Liver (tissue), 9 donors: ENCODE measurements around the gene HCK. TPM values are rescaled to one million over a fixed set of nuclear protein-coding genes. Genes with fewer than 3 reads are reported as not detected.
"Not testable (repeated sequence)": the region's sequence is repeated elsewhere in the genome, so short reads cannot be mapped to it uniquely, and the experiment has no call there.

Source experiments
- DNase-seq: peaks from one replicate; pipeline ENCODE4 v3.0.0-alpha.2; 2017; ENCODE audit warnings: low spot score
- H3K27ac ChIP-seq, 2 donors: one replicate each; pipeline ENCODE4 v1.7.0; 2013; ENCODE audit warnings: inconsistent platforms in 2 of 2, low read length in 2 of 2, control low read depth in 1 of 2, low read depth in 1 of 2, mild to moderate bottlenecking in 1 of 2
- H3K27me3 ChIP-seq, 4 donors: one replicate each; pipeline versions ENCODE4 v1.6.1 to v1.7.0; 2013; ENCODE audit warnings: low read length in 3 of 4, inconsistent platforms in 1 of 4, mild to moderate bottlenecking in 1 of 4, moderate library complexity in 1 of 4; ENCODE audit not compliant: control insufficient read depth in 4 of 4, insufficient read depth in 4 of 4
- H3K36me3 ChIP-seq, 4 donors: one replicate each; pipeline versions ENCODE4 v1.6.1 to v1.7.0; 2013; ENCODE audit warnings: low read length in 3 of 4, mild to moderate bottlenecking in 3 of 4, low read depth in 1 of 4, moderate library complexity in 1 of 4; ENCODE audit not compliant: control insufficient read depth in 4 of 4, insufficient read depth in 3 of 4
- H3K4me1 ChIP-seq, 4 donors: one replicate each; pipeline versions ENCODE4 v1.6.1 to v1.7.0; 2013; ENCODE audit warnings: low read length in 3 of 4, mild to moderate bottlenecking in 3 of 4, moderate library complexity in 1 of 4; ENCODE audit not compliant: control insufficient read depth in 4 of 4, insufficient read depth in 4 of 4
- H3K4me3 ChIP-seq, 3 donors: one replicate each; pipeline versions ENCODE4 v1.6.1 to v1.7.0; 2013; ENCODE audit warnings: low read length in 3 of 3, control low read depth in 1 of 3, low read depth in 1 of 3, mild to moderate bottlenecking in 1 of 3
- H3K9ac ChIP-seq, 2 donors: one replicate each; pipeline ENCODE4 v1.7.0; 2013; ENCODE audit warnings: low read length in 2 of 2, mild to moderate bottlenecking in 2 of 2, moderate library complexity in 2 of 2, control low read depth in 1 of 2, low read depth in 1 of 2
- H3K9me3 ChIP-seq, 4 donors: one replicate each; pipeline versions ENCODE4 v1.6.1 to v1.7.0; 2013; ENCODE audit warnings: low read length in 3 of 4; ENCODE audit not compliant: control insufficient read depth in 4 of 4
- FOXA1 ChIP-seq: IDR thresholded peaks from 2 replicates; pipeline ENCODE4 v1.6.1; 2016; ENCODE audit warnings: antibody characterized with exemption
- FOXA2 ChIP-seq: IDR thresholded peaks from 2 replicates; pipeline ENCODE4 v1.6.1; 2016; ENCODE audit warnings: antibody characterized with exemption
- GABPA ChIP-seq, 2 donors: IDR thresholded peaks in 1 of 2; conservative IDR thresholded peaks in 1 of 2; 2 replicates each; pipeline ENCODE4 v1.6.1; 2016; ENCODE audit warnings: antibody characterized with exemption in 2 of 2, mild to moderate bottlenecking in 1 of 2, moderate library complexity in 1 of 2
- HNF4G ChIP-seq: IDR thresholded peaks from 2 replicates; pipeline ENCODE4 v1.6.1; 2016; ENCODE audit warnings: antibody characterized with exemption
- JUND ChIP-seq, 2 donors: IDR thresholded peaks; 2 replicates each; pipeline ENCODE4 v1.6.1; 2016; ENCODE audit warnings: antibody characterized with exemption in 2 of 2
- NR2F2 ChIP-seq: IDR thresholded peaks from 2 replicates; pipeline ENCODE4 v1.6.1; 2016; ENCODE audit warnings: antibody characterized with exemption
- SP1 ChIP-seq: IDR thresholded peaks from 2 replicates; pipeline ENCODE4 v1.6.1; 2018; ENCODE audit warnings: antibody characterized with exemption, mild to moderate bottlenecking
- TAF1 ChIP-seq: conservative IDR thresholded peaks from 2 replicates; pipeline ENCODE4 v1.6.1; 2016; ENCODE audit warnings: antibody characterized with exemption, mild to moderate bottlenecking
- YY1 ChIP-seq: IDR thresholded peaks from 2 replicates; pipeline ENCODE4 v1.6.1; 2016; ENCODE audit warnings: antibody characterized with exemption, mild to moderate bottlenecking
- ZBTB33 ChIP-seq: IDR thresholded peaks from 2 replicates; pipeline ENCODE4 v1.6.1; 2016; ENCODE audit warnings: antibody characterized with exemption
- WGBS: extraction: QIAGEN DNeasy Blood & Tissue Kit; methylation state at CpG from one replicate; pipeline ENCODE4 v1.1.7; 2013; 5-methylcytosine and 5-hydroxymethylcytosine counted together
- polyA plus RNA-seq, 2 donors: library from polyadenylated mRNA; stranded (reverse) in 1 of 2; unstranded in 1 of 2; fragments of 200-250 nt in 1 of 2; fragments of >200 nt in 1 of 2; fragmentation: Nextera tagmentation in 1 of 2; extraction: Ambion mirVana in 1 of 2; gene quantifications; one replicate each; pipeline versions ENCODE4 v1.2.1 to v1.2.3, GENCODE V29; 2013 to 2015
- total RNA-seq, 2 donors: library from RNA; depleted of rRNA; stranded (reverse); fragments of >200 nt; gene quantifications; one replicate each; pipeline ENCODE4 v1.2.3, GENCODE V29; 2014
- donor health status: healthy.
- donor health status: healthy.
- donor health status: healthy.
- donor health status: healthy.
- donor health status: healthy.

Gene HCK
- total and polyA plus RNA-seq, 4 donors = 1.8 to 20.6 (median 10.2) TPM

DNA sequence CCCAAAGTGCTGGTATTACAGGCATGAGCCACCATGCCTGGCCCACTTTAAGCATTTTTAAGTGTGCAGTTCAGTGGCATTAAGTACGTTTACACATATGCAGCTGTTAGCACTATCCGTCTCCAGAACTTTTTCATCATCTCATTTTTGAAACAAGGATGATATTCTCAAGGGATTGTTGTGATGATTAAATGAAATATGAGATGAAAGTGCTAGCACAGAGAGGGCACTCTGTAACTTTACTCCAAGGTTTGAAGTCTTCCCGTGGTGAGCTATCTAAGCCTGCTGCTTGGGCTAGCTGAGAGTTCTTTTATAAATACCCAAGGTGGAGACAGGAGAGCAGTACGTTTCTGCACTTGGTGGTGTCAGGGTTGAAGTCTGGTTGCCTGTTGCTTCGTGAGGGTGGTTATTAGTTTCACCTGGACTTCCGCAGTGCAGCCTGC, 64.1 kb downstream of the HCK start:
- Histone ChIP-seq H3K36me3 (peaks cover 0 to 6% (median 3%) of the 10 kb centered on the region in 4 donors), H3K27ac (no peak overlapping the region), H3K27me3 (no peaks in the 10 kb centered on the region), H3K4me3 (no peak overlapping the region), H3K9me3 (no peaks in the 10 kb centered on the region), H3K9ac (no peak overlapping the region), H3K4me1 (peaks cover 2 to 21% (median 10%) of the 10 kb centered on the region in 4 donors)
- DNase-seq = no peak
- WGBS = 87% methylated on average over 6 of the region's 6 CpGs
- TF ChIP-seq SP1 (no peak), JUND (IDR thresholded peaks at IDR 0.05) (no peak), FOXA2 (no peak), YY1 (no peak), HNF4G (no peak), FOXA1 (no peak), TAF1 (no peak)

- WGBS = 93% methylated on average over 6 of the region's 6 CpGs
- not testable (repeated sequence) for H3K36me3 ChIP-seq, DNase-seq, H3K9me3 ChIP-seq, H3K4me3 ChIP-seq, H3K9ac ChIP-seq, H3K27ac ChIP-seq, H3K27me3 ChIP-seq
- H3K4me1 ChIP-seq = peaks cover 2 to 14% (median 3%) of the 10 kb centered on the region in 4 donors
Measured at GRCh38 chr20:32116796-32117195, 64.8 kb downstream of the HCK start.

DNA sequence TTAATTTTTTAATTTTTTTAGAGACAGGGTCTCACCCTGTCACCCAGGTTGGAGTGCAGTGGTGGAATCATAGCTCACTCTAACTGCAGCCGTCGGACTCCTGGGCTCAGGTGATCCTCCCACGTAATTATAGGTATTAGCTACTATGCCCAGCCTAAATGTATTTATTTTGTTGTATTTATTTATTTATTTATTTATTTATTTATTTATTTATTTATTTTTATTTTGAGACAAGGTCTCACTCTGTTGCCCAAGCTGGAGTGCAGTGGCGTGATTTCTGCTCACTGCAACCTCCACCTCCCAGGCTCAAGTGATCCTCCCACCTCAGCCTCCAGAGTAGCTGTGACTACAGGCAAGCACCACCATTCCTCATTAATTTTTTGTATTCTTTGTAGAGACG, 66.4 kb downstream of the HCK start:
- H3K27me3 ChIP-seq, H3K9me3 ChIP-seq, H3K36me3 ChIP-seq, H3K27ac ChIP-seq, H3K4me3 ChIP-seq, H3K4me1 ChIP-seq, H3K9ac ChIP-seq, DNase-seq: not testable (repeated sequence)
- 95% methylated on average over 5 of the region's 5 CpGs for WGBS

DNA sequence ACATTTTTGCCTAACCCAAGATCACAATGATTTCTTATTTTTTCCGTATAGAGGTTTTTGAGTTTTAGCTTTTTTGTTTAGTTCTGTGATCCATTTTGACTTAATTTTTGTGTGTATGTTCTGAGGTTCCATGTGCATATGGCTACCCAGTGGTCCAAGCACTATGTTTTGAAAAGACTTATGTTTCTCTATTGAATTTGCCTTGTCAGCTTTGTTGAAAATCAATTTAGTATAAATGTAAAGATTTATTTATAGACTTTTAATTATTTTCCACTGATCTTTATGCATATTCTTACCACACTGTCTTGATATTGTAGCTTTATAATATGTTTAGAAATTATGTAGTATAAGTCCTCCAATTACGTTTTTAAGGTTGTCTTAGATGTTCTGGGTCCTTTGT, 67.7 kb downstream of the HCK start:
- whole genome bisulfite sequencing = 94% methylated on average over 2 of the region's 2 CpGs
- Histone ChIP-seq H3K4me3 (no peak overlapping the region), H3K27me3 (no peaks in the 10 kb centered on the region), H3K27ac (no peak overlapping the region), H3K9ac (no peak overlapping the region), H3K9me3 (no peaks in the 10 kb centered on the region), H3K36me3 (peaks cover 0 to 7% (median 2%) of the 10 kb centered on the region in 4 donors), H3K4me1 (peaks cover 0 to 2% (median 1%) of the 10 kb centered on the region in 4 donors)
- no peak for DNase-seq
- no peak for TF ChIP-seq ZBTB33
- TF ChIP-seq GABPA (IDR thresholded peaks at IDR 0.05 in 1 of 2, conservative IDR thresholded peaks at IDR 0.05 in 1 of 2) = no peak
- TF ChIP-seq NR2F2 = no peak
- no peak for TF ChIP-seq SP1

- not testable (repeated sequence) for H3K9me3 ChIP-seq, H3K4me1 ChIP-seq, H3K27ac ChIP-seq, H3K27me3 ChIP-seq, H3K9ac ChIP-seq, DNase-seq, H3K4me3 ChIP-seq, H3K36me3 ChIP-seq
- 94% methylated on average over 26 of the region's 31 CpGs for WGBS
Measured at GRCh38 chr20:32121908-32122307, 69.9 kb downstream of the HCK start.
